Measurements from ENCODE around the gene STRADA.
A peak's percentile ranks its signal among the peaks of the same experiment; 100 is the strongest.

The STRADA gene

GRCh38 chr17:63704259-63704576 is 37.4 kb downstream of the STRADA start:
- no peak for DNase-seq (ENCODE audit: low read depth, low spot score)
- Histone ChIP-seq H3K36me3 (ENCODE audit: insufficient read depth, insufficient read length, low read length) (peaks cover 65% of the 10 kb centered on the region), H3K27me3 (ENCODE audit: insufficient read depth, insufficient read length) (no peaks in the 10 kb centered on the region), H3K9me3 (ENCODE audit: insufficient read depth, low read length) (no peaks in the 10 kb centered on the region), H3K4me3 (ENCODE audit: insufficient read length, low read depth) (no peak overlapping the region), H3K4me1 (ENCODE audit: insufficient read depth, insufficient read length) (peaks cover 16% of the 10 kb centered on the region), H3K9ac (ENCODE audit: insufficient read length, low read depth) (no peak overlapping the region)
- TF ChIP-seq SUZ12 (IDR thresholded peaks at IDR 0.05; ENCODE audit: extremely low read depth, insufficient read depth, insufficient read length) (no peak), ZNF274 (IDR thresholded peaks at IDR 0.05; ENCODE audit: low read depth, low read length) (no peak), YY1 (IDR thresholded peaks at IDR 0.05; ENCODE audit: insufficient read depth, insufficient read length) (no peak)

GRCh38 chr17:63703556-63704258 is 37.9 kb downstream of the STRADA start:
- H3K27me3 ChIP-seq (ENCODE audit: insufficient read depth, insufficient read length), result no peaks in the 10 kb centered on the region
- H3K9ac ChIP-seq (ENCODE audit: insufficient read length, low read depth), result no peak overlapping the region
- peaks cover 17% of the 10 kb centered on the region for H3K4me1 ChIP-seq (ENCODE audit: insufficient read depth, insufficient read length)
- DNase-seq (ENCODE audit: low read depth, low spot score), result no peak
- no peak overlapping the region for H3K4me3 ChIP-seq (ENCODE audit: insufficient read length, low read depth)
- peaks cover 60% of the 10 kb centered on the region for H3K36me3 ChIP-seq (ENCODE audit: insufficient read depth, insufficient read length, low read length)
- H3K9me3 ChIP-seq (ENCODE audit: insufficient read depth, low read length), result no peaks in the 10 kb centered on the region
- TF ChIP-seq SUZ12 (IDR thresholded peaks at IDR 0.05; ENCODE audit: extremely low read depth, insufficient read depth, insufficient read length) (no peak), ZNF274 (IDR thresholded peaks at IDR 0.05; ENCODE audit: low read depth, low read length) (no peak), YY1 (IDR thresholded peaks at IDR 0.05; ENCODE audit: insufficient read depth, insufficient read length) (no peak)

- DNase-seq (ENCODE audit: low read depth, low spot score), result no peak
- Histone ChIP-seq H3K9me3 (ENCODE audit: insufficient read depth, low read length) (no peaks in the 10 kb centered on the region), H3K36me3 (ENCODE audit: insufficient read depth, insufficient read length, low read length) (peaks cover 58% of the 10 kb centered on the region), H3K27me3 (ENCODE audit: insufficient read depth, insufficient read length) (no peaks in the 10 kb centered on the region), H3K9ac (ENCODE audit: insufficient read length, low read depth) (peak overlapping the region; percentile 24), H3K4me3 (ENCODE audit: insufficient read length, low read depth) (no peak overlapping the region), H3K4me1 (ENCODE audit: insufficient read depth, insufficient read length) (peaks cover 22% of the 10 kb centered on the region)
- no peak for TF ChIP-seq YY1 (IDR thresholded peaks at IDR 0.05; ENCODE audit: insufficient read depth, insufficient read length)
- no peak for TF ChIP-seq ZNF274 (IDR thresholded peaks at IDR 0.05; ENCODE audit: low read depth, low read length)
- TF ChIP-seq SUZ12 (IDR thresholded peaks at IDR 0.05; ENCODE audit: extremely low read depth, insufficient read depth, insufficient read length), result no peak
Observed at GRCh38 chr17:63703029-63703428, 38.6 kb downstream of the STRADA start.

GRCh38 chr17:63702721-63703015 is 38.9 kb downstream of the STRADA start:
- Histone ChIP-seq H3K4me3 (ENCODE audit: insufficient read length, low read depth) (no peak overlapping the region), H3K4me1 (ENCODE audit: insufficient read depth, insufficient read length) (peaks cover 25% of the 10 kb centered on the region), H3K27me3 (ENCODE audit: insufficient read depth, insufficient read length) (no peaks in the 10 kb centered on the region), H3K9ac (ENCODE audit: insufficient read length, low read depth) (peak overlapping the region; percentile 24), H3K9me3 (ENCODE audit: insufficient read depth, low read length) (no peaks in the 10 kb centered on the region), H3K36me3 (ENCODE audit: insufficient read depth, insufficient read length, low read length) (peaks cover 61% of the 10 kb centered on the region)
- TF ChIP-seq SUZ12 (IDR thresholded peaks at IDR 0.05; ENCODE audit: extremely low read depth, insufficient read depth, insufficient read length), result no peak
- no peak for TF ChIP-seq ZNF274 (IDR thresholded peaks at IDR 0.05; ENCODE audit: low read depth, low read length)
- no peak for TF ChIP-seq YY1 (IDR thresholded peaks at IDR 0.05; ENCODE audit: insufficient read depth, insufficient read length)
- no peak for DNase-seq (ENCODE audit: low read depth, low spot score)

- H3K9ac ChIP-seq (ENCODE audit: insufficient read length, low read depth), result peak overlapping the region; percentile 26
- H3K4me1 ChIP-seq (ENCODE audit: insufficient read depth, insufficient read length), result peaks cover 31% of the 10 kb centered on the region
Observed at GRCh38 chr17:63701868-63702720, 39.5 kb downstream of the STRADA start.

GRCh38 chr17:63701456-63701820 is 40.2 kb downstream of the STRADA start:
- Histone ChIP-seq H3K4me3 (ENCODE audit: insufficient read length, low read depth) (peak overlapping the region; percentile 39), H3K9ac (ENCODE audit: insufficient read length, low read depth) (peak overlapping the region; percentile 85), H3K27me3 (ENCODE audit: insufficient read depth, insufficient read length) (no peaks in the 10 kb centered on the region), H3K4me1 (ENCODE audit: insufficient read depth, insufficient read length) (peaks cover 35% of the 10 kb centered on the region), H3K36me3 (ENCODE audit: insufficient read depth, insufficient read length, low read length) (peaks cover 63% of the 10 kb centered on the region), H3K9me3 (ENCODE audit: insufficient read depth, low read length) (no peaks in the 10 kb centered on the region)
- no peak for DNase-seq (ENCODE audit: low read depth, low spot score)
- TF ChIP-seq ZNF274 (IDR thresholded peaks at IDR 0.05; ENCODE audit: low read depth, low read length) (no peak), YY1 (IDR thresholded peaks at IDR 0.05; ENCODE audit: insufficient read depth, insufficient read length) (no peak), SUZ12 (IDR thresholded peaks at IDR 0.05; ENCODE audit: extremely low read depth, insufficient read depth, insufficient read length) (no peak)

More at GRCh38 chr17:63701868-63702720, 39.5 kb downstream of the STRADA start:
- Histone ChIP-seq H3K36me3 (ENCODE audit: insufficient read depth, insufficient read length, low read length) (peaks cover 64% of the 10 kb centered on the region), H3K4me3 (ENCODE audit: insufficient read length, low read depth) (peak overlapping the region; percentile 9), H3K27me3 (ENCODE audit: insufficient read depth, insufficient read length) (no peaks in the 10 kb centered on the region), H3K9me3 (ENCODE audit: insufficient read depth, low read length) (no peaks in the 10 kb centered on the region)
- TF ChIP-seq YY1 (IDR thresholded peaks at IDR 0.05; ENCODE audit: insufficient read depth, insufficient read length), result no peak
- no peak for TF ChIP-seq ZNF274 (IDR thresholded peaks at IDR 0.05; ENCODE audit: low read depth, low read length)
- no peak for TF ChIP-seq SUZ12 (IDR thresholded peaks at IDR 0.05; ENCODE audit: extremely low read depth, insufficient read depth, insufficient read length)
- no peak for DNase-seq (ENCODE audit: low read depth, low spot score)
